NCI-H1694 treated with DMSO at 0.1 percent for 48 hours (cell line): ENCODE data around the gene ARHGAP25.

Experiments
- DNase-seq: peaks from one replicate; lab custom pipeline; 2025; lab: John Stamatoyannopoulos, UW

ARHGAP25 gene

DNA sequence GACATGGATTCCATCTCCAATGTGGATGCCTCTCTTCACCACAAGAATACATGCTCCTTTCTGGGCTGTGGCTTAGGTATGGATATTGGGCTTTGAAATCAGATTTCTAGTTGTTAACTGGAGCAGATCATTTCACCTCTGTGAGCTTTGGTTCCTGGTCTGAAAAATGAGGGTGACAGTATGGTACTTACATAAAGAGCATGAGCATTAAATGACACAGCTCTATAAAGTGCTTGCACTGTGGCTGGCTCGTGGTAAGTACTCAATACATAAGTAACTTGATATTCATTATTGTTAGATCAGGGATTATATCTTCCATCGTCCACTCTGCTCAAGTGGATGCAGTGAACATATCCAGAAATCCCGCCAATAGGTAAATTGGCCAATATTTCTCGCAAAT lies 33.4 kb downstream of the ARHGAP25 start:
- no peak for DNase-seq

DNA sequence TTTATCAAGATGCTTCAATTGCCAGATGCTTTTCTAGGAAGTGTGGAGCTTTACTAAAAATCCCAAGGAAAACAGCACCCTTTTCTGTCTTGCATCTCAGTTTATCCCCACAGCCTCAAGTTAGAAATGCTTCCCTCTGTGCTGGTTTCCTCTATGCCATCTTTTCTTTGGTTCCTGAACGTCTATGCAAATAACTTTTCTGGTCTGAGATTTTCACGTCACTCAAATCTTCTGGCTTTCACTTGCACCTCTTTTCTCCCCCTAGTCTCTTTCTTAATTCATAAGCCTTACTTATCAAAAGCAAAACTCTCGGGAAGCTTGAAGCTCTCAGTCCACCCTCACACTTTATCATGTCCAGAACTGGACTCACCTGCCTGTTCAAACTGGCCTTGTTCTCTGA lies 33.9 kb downstream of the ARHGAP25 start:
- DNase-seq = no peak

DNA sequence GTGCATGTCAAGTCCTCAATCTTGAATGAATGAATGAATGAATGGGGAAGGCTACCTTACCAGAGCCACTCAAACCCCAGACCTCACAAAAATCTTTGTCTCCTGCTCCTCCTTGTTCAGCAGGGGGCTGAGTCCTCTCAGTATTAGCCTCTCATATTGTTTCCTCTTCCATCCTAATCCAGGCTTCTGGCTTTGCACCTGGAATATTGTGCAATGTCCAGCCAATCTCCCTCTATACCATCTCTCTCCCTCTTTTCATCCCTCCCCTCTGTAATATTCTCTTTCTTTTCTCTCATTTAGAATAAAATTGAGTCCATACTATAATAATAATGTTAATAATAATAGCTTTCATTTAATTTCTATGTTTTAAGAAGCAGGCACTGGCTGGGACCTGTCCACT lies 34.3 kb downstream of the ARHGAP25 start:
- DNase-seq = no peak

DNA sequence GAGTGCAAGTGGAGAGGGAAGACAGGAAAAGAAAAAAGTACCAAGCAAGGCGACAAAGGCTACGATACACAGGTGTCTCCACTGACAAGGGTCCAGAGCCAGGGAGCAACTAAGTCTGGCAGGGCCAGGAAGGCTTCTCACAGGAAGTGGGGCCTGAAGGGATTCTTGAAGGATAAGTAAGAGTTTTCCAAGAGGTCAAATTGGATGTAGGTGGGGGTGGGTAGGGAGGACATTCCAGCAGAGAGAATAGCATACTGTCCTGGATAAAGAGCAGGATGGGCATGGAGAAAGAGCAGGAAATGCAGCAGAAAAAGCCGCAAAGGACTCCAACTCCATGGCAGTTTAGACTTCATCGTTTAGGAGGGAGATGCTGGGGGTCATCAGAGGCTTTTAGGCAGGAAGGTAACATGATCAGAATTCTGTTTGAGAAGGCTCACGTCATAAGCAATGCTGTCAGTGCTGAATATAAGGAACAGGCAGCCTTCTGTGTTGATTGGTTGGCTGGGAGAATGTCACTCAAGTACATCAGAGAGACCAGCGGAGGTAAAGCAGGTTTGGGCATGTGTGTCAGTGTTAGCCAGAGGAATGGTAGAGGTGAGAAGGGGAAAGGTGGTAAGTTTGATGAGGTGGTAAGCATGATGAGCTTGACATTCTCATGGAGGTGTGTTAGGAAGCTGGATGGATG lies 35.1 kb downstream of the ARHGAP25 start:
- DNase-seq = no peak

DNA sequence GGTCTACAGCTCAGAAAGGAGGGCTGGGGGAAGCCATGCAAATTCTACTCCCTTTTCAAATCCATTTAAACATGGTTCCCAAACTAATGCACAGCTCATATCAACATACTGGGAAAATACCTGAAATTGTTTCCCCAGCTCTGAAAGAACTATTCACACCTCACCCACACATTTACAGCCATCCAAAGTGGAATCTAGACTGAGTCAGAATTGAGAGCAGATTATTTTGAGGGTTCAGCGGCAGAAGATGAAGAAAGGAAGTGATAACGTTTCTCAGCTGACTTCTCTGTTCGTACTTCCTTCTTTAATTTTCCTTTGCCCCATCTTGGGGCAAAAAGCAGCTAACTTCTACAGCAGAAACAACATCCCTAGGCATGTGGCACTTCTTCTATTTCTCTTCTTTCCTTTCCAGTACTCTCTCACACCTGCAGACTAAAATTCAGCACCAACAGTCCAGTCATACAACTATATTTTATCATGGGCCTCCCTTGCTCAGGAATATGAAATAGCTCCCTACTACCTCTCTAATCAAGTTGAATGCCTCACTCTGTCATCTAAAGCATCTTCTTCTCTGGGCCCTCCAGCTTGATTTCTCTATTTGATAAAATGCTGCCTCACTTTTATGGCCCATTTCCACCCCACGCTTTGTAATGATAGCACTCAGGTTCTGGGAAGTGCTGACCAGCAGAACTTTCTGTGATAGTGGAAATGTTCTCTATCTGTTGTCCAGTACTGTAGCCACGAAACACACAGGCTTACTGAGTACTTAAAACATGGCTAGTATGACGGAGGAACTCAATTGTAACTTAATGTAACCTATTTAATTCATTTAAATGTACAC lies 35.9 kb downstream of the ARHGAP25 start:
- no peak for DNase-seq

DNA sequence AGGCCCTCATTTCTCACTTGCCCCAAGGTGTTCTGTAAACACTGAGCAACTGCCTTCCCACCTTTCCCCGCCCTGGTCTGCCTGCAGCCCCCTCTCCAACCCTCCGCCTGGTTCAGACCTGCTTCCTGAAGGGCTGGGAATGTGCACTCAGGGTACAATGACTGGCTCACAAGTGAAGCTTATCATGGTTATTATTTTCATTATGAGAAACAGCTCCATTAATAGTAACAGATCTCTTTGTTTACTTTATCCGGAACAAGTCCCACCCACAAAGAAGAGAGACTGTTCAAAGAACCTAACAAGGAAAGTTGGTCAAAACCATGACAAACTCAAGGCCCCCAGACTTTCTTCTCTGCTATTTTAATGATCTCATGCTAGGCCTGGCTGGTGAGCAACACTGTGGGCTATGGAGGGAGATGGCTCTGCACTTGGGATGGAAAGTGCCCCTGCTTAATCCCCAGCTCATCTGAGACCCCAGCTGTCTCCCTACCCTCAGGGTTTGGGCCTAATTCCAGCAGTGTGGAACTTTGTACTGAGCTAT lies 36.7 kb downstream of the ARHGAP25 start:
- no peak for DNase-seq

DNA sequence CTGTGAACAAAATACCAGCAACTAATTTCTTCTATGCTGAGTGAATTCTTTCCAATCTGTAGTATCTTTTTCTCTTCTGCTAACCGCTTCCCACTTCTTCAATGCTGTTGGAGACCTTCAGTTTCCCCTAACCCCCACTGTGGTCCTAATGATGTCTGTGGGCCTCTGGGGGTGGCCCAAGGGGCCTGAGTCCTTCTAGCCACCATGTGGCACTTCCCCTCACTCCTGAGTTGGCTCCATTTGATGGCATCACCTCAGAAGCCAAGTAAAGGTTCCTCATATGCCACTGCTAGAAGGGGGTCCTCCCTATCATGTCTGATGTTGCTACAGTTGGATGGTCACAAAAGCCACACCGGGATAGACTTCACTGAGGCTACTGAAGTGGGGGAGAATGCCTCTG lies 37.5 kb downstream of the ARHGAP25 start:
- no peak for DNase-seq

DNA sequence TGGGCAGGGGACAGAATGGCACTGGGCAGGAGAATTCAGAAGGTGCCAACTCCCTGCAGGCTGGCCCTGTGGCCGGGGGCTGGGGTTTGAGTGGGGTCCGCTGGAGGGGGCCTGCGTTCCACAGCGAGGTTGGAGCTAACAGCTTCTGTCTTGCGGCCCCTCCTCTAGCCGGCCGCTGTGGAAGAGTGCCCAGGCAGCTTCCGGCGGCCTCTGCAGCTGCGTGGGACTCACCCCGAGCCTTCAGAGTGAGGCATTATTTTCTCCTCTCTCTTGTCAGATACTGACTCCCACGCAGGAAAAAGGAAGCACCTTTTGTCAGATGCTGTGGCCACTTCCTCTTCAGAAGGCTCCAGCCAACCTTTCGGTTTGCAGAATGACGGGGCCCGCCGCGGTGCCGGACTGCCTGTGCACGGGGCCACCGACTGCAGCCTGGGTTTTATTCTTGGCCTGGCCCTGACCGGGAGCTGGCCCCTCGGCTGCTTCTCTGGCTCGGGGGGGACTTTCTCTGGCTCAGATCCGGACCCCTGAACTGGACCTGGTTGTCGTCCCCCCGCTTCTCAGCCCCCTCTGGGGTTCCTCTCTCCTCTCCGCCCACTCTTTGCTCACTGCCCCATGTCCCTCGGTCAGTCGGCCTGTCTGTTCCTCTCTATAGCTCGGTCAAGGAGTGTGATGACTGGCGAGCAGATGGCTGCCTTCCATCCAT lies 40.1 kb downstream of the ARHGAP25 start:
- DNase-seq = no peak

DNA sequence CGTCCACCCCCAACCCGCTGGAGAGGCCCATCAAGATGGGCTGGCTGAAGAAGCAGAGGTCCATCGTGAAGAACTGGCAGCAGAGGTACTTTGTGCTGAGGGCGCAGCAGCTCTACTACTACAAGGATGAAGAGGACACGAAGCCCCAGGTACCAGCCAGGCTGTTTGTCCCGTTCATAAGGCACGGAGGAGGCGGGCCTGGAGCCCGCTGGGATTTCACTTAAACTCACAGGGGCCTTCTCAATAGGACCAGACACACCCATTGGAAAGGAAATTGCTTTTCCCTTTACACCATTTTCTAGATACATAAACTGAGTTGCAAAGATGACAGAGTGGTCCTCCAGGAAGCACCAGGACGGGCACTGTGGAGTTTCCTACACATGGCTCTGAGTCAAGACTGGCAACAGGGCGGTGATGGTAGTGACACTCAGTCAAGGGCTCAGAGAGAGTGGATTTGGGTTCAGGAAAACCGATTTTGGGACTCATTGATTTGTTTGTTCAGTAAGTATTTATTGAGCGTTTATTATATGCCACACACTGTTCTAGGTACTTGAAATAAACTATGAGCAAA lies 40.7 kb downstream of the ARHGAP25 start:
- DNase-seq = no peak

DNA sequence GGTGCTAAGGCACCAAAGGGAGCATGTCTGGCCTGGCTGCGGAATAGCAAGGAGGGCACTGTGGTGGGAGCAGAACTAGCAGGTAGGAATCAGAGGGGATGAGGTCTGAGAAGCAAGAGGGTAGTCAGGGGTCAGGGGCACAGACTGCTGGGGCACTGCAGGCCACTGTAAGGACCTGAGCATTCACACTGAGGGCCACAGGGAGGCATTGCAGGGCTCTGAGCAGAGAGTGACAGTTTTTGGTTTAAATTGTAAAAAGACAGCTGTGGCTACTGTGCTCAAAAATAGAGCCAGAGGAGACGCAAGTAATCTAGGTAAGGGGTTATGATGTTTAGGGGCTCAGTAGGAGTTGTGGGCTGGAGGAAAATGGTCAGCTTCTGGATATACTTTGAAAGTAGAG lies 41.5 kb downstream of the ARHGAP25 start:
- no peak for DNase-seq

DNA sequence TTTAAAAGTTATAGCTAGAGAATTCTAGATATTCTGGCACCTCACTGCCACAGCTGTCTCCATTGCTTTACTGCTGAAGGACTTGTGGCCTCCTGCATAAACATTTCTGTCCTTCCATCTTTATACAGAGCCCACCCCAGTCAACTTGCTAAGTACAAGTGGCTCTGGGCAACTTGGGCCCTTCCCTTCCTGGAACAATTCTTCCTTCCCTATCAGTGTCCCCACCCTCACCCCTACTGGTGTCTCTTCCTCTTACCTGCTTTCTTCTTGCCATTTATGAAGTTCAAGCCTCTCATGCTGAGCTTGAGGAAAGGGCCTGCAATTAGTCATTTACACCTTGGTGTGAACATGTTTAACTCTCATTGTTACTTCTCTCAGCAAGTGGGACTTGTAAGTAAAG lies 45.0 kb downstream of the ARHGAP25 start:
- DNase-seq = no peak

DNA sequence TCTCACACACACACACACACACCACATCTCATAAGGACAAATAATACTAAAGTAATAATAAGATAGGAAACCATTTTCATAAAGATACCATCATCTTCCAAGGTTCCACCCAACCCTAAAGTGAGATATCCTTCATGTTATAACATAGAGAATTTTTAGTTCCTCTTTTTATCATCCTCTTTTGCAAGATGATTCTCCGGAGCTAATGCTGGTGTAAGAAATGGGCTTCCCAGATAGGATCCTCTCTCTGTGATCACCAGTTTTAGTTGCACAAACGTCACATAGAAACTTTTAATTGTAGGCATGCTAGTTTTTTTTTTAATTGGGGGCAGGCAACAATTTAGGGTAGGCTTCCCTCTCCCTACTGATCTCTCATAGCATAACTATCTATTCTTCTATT lies 49.6 kb downstream of the ARHGAP25 start:
- DNase-seq = no peak

DNA sequence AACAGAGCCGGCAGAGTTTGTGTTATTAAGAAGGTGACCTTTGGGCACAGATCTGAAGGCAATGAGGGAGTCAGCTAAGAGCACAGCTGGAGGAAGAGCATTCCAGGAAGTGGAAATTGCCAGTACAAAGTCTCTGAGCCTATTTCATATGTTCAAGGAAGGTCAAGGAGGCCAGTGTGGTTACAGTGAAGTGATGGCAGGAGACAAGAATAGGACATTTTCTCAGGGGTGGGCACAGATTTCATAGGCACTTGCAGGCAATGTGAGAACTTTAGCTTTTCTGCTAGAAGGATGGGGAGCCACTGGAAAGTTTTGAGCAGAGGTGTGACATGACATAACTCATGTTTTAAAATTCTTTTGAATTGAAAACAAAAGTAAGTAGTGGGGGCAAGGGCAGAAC lies 50.3 kb downstream of the ARHGAP25 start:
- no peak for DNase-seq

DNA sequence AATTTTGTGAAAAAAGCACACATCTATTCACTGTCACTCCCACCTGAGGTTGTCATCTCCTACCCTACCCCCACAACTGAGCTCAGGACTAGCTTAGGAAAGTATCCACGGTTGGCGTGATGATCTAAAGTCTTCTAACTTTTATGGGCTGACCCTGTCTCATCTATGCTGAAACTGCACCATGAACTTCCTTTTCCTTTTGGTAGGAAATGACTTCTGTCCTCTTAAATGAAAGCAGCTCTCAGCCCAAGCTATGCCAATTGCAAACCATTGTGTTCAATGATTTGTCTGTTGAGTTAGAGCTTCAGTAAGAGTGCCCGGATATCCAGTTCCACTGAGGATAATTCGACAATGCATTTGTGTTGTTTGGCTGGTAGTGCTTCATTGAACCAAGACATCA lies 52.7 kb downstream of the ARHGAP25 start:
- DNase-seq = no peak

DNA sequence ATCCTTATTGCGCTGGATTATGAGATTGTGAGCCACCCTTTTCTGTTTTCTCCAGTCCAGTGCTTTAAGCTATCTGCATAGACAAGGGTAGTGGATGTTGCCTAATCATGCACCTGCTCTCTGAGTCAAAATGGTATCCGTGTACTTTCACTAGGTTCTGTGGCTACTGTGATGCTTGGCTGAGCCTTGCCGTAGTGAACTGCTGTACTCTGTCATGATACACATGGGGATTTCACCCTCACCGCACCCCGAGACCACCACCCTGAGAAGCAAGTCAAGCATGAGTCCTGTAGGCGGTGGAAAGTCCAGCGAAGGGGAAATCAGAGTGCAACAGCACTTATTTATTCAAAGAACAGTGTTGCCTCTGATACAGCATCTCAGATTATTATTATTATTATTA lies 55.0 kb downstream of the ARHGAP25 start:
- DNase-seq = no peak

DNA sequence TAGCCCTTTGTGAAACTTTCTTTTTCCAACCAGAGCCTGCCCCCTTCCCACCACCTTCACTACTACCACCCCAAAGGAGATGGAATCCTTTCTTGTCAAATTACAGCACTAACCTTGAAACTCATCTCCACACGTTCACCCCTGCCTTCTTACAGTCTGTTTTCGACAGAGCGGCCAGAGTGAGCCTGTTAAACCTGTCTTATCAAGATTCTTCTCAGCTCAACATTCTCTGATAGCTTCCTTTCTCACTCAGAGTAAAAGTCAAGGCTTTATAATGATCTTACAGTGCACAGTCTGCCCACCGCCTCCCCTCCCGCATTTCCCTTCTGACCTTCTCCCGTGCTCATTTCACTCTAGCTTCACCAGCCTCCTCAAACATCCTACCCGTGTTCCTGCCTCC lies 56.0 kb downstream of the ARHGAP25 start:
- DNase-seq = no peak

DNA sequence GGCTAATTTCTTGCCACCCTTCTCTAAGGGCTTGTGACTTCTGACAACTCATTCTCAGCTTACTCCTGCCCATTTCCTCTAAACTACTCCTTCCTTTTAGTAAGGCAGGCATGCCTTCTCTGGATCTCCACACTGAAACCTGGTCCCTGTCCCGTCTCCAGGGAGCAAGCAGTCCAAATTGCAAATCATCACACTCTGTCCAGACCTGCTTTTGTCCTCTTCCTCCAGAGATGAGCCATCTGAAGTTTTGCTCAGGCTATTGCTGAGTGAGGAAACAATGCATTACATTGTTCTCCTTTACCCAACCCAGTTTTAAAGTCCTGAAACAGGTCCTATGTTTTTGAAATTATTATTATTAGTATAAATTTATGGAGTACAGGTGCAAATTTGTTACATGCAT lies 57.3 kb downstream of the ARHGAP25 start:
- DNase-seq = no peak

DNA sequence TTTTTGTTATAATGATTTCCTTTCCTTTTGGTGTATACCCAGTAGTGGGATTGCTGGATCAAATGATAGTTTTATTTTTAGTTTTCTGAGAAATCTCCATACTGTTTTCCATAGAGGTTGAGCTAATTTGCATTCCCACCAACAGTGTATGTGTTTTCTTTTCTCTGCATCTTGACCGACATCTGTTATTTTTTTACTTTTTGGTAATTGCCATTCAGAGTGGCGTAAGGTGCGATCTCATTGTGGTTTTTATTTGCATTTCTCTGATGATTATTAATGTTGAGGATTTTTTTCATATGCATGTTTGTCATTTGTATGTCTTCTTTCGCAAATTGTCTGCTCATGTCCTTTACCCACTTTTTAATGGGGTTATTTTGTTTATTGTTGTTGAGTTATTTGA lies 58.1 kb downstream of the ARHGAP25 start:
- no peak for DNase-seq

DNA sequence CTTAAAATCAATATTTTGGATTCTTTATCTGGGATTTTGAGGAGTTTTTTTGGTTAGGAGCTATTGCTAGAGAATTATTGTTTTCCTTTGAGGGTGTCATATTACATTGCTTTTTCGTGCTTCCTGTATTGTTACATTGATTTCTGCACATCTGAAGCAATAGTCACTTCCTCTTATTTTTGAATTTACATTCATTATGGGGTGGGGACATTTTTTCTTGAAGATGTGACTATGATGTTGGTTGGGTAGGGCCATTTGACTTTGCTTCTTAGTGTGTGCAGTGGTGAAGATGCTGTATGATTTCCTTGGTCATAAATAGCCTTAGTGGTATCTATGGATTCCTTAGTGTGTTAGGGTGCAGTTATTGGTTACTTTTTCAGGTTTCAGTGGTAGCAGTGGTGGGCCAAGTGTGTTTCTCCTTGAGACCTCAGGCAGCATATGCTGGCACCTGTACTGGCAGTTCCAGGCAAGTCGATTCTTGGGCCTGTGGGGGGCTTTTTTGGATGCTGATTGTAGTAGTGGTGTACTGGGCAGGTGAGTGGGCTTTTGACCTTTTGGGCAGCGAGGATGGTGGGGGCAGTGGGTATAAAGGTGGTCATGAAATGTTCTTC lies 61.8 kb downstream of the ARHGAP25 start:
- no peak for DNase-seq

DNA sequence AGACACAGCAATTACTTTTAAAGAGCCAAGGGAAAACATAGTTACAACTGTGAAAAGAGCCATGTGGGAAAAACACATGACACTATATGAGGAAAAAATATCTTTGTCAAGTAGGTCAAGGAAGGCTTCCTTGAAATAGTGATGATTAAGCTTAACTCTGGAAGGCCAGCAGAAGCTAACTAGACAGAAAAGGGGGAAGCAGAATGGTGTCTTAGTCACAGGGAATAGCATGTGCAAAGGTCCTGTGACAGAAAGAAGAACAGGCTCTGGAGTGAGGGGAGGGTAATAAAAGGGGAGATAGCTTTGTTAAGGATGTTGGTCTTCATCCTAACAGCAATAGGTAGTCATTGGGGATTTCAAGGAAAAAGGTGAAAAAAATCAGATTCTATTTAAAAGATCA lies 64.0 kb downstream of the ARHGAP25 start:
- no peak for DNase-seq

DNA sequence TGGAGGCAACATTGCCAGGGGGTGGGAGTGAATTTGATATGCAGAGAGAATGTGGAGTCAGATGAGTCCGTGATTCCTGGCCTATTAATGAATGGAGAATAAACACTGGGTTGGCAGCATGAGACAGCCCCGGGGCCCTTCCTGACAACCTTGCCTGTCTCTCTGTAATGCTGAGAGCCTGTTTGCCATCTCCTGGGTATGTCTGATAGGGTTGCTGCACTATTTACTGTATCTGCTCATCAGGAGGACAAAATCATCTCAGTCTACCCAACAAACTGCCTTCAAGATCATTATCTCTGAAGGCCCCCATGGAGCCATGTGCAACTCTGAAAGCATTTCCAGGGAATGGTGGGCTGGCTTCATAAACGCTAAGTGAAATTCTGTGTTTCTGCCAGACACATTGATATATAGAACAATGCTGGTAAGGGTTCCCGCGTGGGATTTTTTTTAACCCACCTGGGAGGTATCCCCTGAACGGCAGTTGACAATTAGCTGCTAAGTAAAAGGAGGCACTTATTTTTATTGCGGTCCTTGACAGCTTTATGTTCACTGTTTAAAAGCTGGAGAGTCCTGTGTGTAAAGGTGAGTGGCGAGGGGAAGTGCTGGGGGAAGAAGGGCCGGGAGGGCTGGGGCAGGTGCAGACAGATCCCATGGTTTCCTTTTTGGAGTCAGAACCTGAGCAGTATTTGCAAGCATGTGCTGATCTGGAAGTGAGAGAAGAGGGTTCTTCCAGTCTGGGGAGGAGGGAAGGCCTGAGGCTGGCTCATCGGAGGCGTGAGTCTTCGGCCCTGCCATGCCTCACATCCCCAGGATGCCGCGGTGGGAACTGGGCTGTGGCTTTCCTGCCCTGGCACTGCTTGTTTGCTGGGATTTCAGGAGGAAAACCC lies 64.8 kb downstream of the ARHGAP25 start:
- no peak for DNase-seq
